WTC11 (cell line): Measurements from ENCODE around the gene CACNA1A.

Source experiments
- ATF3 ChIP-seq: sonication (generic); formaldehyde crosslinking; conservative IDR thresholded peaks from 2 replicates; pipeline ENCODE4 v1.8.1; 2022; ENCODE audit warnings: mild to moderate bottlenecking, missing genetic modification reagents
- FOXP4 ChIP-seq: sonication (generic); formaldehyde crosslinking; IDR thresholded peaks from 2 replicates; pipeline ENCODE4 v1.8.0; 2022; ENCODE audit warnings: mild to moderate bottlenecking, missing genetic modification reagents
- MAX ChIP-seq: sonication (generic); formaldehyde crosslinking; IDR thresholded peaks from 2 replicates; pipeline ENCODE4 v1.8.0; 2022; ENCODE audit warnings: mild to moderate bottlenecking, missing genetic modification reagents
- NFYB ChIP-seq: sonication (generic); formaldehyde crosslinking; conservative IDR thresholded peaks from 2 replicates; pipeline ENCODE4 v1.8.0; 2022; ENCODE audit warnings: low read depth, missing genetic modification reagents
- PRDM15 ChIP-seq: sonication (generic); formaldehyde crosslinking; IDR thresholded peaks from 2 replicates; pipeline ENCODE4 v1.8.0; 2022; ENCODE audit warnings: missing genetic modification reagents
- PREB ChIP-seq: sonication (generic); formaldehyde crosslinking; IDR thresholded peaks from 2 replicates; pipeline ENCODE4 v1.8.1; 2022; ENCODE audit warnings: mild to moderate bottlenecking, missing genetic modification reagents, moderate library complexity, borderline replicate concordance
- TF ChIP-seq, protein P1 (sequence below): fragments of 200-600 bp; IDR thresholded peaks from 2 replicates; pipeline ENCODE4 v1.8.0; 2022; ENCODE audit warnings: antibody characterized with exemption

DNA sequence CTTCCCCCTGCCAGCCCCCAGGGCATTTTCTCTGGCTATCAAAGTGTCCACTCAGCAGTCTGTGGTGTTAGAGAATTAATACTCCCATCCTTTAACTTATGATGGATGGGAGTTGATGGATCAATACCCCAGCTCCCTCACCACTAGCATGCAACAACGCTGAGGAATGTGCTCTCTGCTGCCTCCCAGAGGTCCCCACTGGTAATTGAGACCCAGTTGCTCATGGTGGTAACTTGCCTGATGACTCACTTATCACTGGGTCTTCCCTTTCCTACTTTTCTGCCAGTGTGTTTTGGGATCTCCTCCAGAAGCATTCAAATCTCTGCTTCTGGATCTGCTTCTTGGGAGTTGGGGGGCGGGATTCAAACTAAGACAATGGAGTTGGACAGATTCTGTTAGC, 20.3 kb upstream of the CACNA1A start:
- TF ChIP-seq MAX (no peak), FOXP4 (CRISPR knock-in tag) (no peak), PRDM15 (CRISPR knock-in tag) (no peak), NFYB (CRISPR knock-in tag) (no peak), ATF3 (CRISPR knock-in tag) (no peak), PREB (CRISPR knock-in tag) (no peak)
- TF ChIP-seq, protein P1, sequence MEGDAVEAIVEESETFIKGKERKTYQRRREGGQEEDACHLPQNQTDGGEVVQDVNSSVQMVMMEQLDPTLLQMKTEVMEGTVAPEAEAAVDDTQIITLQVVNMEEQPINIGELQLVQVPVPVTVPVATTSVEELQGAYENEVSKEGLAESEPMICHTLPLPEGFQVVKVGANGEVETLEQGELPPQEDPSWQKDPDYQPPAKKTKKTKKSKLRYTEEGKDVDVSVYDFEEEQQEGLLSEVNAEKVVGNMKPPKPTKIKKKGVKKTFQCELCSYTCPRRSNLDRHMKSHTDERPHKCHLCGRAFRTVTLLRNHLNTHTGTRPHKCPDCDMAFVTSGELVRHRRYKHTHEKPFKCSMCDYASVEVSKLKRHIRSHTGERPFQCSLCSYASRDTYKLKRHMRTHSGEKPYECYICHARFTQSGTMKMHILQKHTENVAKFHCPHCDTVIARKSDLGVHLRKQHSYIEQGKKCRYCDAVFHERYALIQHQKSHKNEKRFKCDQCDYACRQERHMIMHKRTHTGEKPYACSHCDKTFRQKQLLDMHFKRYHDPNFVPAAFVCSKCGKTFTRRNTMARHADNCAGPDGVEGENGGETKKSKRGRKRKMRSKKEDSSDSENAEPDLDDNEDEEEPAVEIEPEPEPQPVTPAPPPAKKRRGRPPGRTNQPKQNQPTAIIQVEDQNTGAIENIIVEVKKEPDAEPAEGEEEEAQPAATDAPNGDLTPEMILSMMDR = peak; percentile 46; the same call in 1 of the 2 replicates
